Stimulated activated CD4-positive, alpha-beta T cell treated with anti-CD3 and anti-CD28 coated beads, Interleukin-4, amount 100 ng/mL, for 4 hours (primary cell): ENCODE results near the gene SELENON.
A peak's percentile ranks its signal among the peaks of the same experiment; 100 is the strongest.

Experiments
- DNase-seq, 2 experiments: peaks; one replicate each; pipeline ENCODE4 v3.0.0-alpha.2; 2020

SELENON gene, protein sequence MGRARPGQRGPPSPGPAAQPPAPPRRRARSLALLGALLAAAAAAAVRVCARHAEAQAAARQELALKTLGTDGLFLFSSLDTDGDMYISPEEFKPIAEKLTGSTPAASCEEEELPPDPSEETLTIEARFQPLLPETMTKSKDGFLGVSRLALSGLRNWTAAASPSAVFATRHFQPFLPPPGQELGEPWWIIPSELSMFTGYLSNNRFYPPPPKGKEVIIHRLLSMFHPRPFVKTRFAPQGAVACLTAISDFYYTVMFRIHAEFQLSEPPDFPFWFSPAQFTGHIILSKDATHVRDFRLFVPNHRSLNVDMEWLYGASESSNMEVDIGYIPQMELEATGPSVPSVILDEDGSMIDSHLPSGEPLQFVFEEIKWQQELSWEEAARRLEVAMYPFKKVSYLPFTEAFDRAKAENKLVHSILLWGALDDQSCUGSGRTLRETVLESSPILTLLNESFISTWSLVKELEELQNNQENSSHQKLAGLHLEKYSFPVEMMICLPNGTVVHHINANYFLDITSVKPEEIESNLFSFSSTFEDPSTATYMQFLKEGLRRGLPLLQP

DNA sequence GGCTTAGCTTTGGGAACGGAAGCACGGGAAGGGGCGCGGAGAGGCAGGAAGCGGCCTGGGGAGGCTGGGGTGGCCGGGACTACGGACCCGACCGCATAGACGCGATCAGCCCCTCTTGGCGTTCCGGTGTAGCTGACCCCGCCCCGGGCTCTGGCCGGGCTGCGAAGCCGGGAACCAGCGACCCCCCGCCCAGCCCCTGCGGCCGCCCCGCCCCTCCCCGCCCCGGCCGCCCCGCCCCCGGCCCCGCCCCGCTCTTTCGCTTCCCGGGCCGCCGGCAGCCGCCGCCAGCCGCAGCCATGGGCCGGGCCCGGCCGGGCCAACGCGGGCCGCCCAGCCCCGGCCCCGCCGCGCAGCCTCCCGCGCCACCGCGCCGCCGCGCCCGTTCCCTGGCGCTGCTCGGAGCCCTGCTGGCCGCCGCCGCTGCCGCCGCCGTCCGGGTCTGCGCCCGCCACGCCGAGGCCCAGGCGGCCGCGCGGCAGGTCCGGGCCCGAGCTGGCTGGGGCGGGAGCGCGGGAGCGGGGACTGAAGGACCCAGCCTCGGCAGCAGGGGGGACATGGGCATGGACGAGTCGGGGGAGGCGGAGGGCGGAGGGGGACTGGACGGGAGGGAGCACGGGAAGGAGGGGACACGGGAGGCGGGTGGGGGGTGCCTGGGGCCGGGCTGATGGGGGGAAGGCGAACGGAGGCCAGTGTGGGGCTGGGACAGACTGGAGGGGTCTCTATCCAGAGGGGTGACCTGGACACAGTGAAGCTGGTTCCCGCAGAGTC is at the start of gene SELENON:
Gene SELENON, plus strand, starts transcription at position 259 of the 768 bp plus-strand sequence. Its CDS starts 38 bp downstream, at position 297.
- DNase-seq = peak; percentile 9 to 47

DNA sequence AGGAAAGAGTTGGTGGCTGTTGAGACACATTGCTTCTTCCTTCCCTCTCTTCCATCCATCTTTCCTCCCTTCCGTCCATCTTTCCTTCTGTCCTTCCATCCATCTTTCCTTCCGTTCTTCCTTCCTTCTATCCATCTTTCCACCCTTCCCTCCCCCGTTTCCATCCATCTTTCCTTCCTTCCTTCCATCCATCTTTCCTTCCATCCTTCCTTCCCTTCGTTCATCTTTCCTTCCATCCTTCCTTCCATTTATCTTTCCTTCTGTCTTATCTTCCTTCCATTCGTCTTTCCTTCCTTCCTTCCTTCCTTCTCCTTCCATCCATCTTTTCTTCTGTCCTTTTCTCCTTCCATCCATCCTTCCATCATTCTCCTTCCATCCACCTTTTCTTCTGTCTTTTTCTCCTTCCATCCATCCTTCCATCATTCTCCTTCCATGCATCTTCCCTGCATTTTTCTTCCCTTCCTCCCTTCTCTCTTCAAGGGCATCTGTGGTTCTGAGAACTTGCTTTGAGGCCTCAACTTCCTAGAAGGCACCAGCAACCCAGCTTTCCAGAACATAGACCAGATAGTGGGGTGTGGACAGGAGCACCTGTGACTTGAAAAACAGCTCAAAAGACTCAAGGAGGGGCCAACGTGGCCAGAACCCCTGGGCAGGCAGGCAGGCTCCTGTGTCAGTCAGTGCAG is 48.9 kb upstream of the SELENON start:
- DNase-seq = no peak

DNA sequence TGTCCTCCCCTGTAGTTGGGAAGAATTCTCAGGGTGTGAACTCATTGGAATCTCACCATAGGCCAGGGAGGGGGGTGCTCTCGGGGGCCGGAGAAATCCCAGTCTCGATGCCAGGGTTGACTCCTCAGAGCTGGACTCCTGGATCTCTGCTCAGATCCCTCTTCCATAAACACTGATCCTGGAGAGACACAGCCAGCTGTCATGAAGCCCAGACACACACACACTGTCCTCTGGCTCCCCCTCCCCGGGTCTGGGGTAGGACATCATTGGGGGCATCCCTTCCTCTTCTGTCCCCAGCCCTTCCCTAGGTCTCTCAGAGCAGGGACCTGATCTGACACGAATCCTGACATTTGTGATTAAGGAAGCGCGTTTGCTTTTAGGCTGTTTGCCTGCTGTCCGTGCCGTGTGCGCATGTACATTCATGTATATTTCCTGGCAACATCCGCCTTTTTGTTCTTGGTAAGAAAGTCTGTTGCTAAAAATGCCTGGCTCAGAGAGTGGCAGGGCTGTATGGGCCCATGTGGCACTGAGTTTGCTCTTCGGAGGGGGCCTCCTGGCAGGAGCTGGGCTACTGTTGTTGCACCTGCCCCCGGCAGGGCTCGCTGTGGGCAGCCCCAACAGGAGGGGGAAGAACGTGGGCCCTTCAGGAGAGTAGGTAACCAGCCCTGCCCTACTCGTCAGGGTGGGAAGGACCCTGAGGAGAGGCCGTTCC is 45.4 kb upstream of the SELENON start:
- peak; percentile 20 to 26 for DNase-seq

DNA sequence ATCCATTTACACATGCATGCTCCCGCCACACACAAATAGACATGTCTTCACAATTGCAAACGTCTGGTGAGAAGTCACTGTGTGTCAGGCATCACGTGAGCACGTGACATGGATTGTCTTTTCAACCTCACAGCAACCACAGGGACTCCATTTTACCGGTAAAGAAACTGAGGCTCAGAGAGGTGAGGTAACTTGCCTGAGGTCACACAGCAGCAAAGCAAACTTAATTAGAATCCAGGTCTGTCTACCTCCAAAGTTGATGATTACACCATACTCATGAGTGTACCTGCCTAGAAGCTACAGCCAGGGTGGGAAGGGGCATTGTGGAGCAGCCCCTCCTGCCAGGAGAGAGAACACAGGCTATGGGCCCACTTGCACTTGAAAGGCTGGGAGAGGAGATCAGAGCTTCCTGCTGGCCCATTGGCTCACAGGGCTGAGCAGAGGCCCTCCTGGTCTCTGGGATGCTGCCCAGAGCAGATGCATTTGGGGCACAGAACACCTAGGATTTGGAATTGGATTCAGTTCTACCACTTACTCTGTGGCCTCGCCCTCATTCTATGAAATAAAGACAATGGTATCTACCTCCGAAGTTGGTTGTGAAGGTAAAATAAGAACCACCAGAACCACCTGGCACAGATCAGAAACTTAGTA is 44.4 kb upstream of the SELENON start:
- DNase-seq = no peak

DNA sequence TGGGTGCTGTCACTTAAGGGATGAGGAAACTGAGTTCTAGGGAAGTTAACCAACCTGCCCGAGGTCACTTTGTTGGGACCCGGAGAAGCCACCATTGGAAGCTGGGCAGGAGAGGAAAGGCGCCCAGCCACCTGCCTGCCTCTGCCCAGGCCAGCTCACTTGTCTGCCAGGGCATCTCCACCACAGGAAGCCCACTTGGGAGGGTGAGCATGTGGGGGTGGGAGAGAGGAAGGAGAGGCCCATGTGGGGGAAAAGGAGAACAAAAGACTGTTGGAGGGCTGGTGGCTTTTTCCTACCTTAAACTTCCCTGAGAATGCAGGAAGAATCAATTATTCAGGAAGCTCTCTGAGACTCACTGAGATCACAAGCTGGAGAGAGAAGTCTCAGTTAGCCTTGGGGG is 43.8 kb upstream of the SELENON start:
- no peak for DNase-seq

DNA sequence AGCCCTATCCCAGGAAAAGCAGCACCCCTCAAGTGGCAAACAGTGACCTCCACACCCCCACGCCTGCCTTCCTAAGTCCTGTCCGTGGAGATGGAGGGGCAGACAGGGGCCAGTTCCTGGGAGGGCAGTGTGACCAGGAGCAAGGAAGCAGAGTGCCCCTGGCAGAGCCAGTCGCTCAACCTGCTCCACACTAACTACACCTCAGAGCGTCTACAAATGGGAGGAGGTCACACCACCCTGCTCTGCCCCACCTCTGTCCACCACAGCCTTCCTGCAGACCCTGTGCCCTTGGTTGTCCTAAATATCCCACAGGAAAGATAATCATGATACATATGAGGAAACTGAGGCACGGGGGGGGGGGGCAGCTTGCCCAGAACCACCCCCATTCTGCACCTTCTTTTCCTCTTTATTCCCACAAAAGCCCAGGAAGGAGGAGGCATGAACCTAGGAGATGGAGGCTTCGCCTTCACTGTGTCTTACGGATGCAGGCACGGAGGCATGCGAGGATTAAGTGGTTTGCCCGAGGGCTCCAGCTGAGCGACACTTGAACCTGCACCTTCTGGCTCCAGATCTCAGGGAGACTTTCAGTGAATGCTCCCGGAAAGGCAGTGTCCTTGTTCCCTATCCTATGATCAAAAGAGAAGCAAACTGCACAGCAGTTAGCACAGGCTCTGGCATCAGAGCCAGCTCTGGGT is 42.7 kb upstream of the SELENON start:
- no peak for DNase-seq

DNA sequence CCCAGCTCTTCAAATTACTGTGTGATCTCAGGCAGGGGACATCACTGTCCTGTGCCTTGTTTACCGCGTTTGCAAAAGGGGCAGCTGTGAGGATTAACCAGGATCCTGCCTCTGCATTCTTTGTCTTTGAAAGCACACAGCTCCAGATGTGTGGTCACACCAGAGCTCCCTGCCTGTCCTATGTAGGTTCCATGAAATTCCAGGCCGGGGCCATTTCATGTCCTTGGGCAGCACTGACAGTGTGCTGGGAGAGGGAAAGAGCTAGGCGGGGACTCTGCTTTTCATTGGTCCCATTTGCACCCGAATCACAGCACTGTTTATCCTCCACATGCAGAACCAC is 42.2 kb upstream of the SELENON start:
- DNase-seq = no peak

DNA sequence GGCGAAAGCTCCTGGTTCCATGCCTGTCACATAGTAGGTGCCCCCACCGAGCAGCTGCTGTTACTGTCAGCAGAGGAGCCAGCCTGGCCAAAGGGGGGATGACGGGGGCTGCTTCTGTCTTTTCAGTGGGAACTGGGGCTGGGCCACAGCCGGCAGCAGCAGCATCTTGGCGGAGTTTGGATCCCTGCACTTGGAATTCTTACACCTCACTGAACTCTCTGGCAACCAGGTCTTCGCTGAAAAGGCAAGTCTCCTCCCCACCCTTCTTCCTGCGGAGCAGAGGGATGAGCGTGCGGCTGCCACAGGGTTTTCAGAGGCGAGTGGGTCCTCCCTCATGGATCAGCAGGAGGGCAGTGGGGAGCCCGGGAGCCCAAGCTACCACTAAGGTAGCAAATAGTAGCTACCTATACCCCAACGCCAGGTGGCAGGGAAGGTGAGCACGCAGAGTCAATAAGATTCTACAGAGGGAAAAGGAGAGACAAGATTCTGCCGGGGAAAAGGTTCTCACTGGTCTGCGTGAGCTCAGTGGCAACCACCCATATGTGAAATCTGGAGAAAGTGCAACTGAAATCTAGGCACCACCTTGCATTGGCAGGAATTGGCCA is 41.4 kb upstream of the SELENON start:
- DNase-seq = no peak

DNA sequence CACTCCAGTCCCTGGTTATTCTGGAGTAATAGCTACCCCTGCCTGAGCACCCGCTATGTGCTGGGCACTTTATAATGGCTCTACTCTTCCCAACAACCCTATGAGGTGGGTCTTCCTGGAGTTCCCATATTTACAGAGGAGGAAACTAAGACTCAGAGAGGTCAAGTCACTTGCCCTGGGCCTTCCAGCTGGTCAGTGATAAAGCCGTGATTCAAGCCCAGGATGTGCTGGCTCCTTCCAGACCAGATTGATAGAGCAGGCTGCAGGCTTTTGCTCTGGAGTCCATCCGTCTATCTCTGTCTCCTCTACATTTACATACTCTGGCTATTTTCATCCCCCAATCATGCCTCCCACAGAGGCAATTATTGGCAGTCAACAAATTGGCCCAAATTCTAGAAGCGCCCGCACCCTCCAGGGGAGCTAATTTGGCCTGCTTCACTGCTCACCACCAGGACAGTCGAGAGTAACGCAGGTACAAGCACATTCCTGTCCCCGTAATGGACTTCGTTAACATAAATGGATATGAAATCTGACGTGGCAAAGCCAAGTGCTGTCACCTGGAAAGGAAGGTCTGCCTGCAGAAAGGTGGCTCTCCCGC is 39.8 kb upstream of the SELENON start:
- DNase-seq = no peak

DNA sequence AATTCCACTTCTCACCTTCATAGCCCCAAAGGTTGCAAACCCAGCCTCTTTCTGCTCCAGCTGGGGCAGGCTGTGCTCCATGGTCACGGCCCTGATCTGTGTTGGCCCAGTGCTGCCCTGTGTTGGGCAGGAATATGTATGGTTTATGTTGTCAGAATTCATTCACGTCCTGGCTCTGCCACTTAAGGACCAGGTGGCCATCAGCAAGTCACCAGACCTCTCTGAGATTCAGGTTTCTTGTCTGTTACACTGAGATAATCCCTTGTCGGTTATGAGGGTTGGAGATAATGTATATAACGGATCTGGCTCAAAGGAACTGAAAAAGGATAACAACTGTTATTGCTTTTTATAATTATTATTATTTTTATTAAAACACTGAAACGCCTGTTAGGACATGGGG is 39.1 kb upstream of the SELENON start:
- no peak for DNase-seq

DNA sequence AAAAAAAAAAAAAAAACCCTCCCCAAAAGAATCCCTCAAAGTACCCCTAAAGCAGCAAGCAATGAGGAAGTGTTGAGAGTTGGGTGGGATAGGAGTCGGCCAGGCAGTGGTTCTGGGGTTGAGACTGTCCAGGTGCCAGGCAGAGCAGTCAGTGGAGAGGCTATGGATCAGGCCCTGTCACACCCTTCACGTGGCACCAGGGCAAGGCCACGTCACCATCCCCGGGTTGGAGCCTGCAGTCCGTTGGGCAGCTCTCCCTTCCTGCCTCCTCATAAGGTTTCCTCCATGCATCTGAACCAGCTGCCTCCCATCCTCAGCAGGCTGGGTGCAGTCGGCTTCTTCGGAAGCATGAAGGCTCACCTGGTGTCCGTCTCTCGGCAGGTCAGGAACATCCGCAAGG is 36.5 kb upstream of the SELENON start:
- no peak for DNase-seq

DNA sequence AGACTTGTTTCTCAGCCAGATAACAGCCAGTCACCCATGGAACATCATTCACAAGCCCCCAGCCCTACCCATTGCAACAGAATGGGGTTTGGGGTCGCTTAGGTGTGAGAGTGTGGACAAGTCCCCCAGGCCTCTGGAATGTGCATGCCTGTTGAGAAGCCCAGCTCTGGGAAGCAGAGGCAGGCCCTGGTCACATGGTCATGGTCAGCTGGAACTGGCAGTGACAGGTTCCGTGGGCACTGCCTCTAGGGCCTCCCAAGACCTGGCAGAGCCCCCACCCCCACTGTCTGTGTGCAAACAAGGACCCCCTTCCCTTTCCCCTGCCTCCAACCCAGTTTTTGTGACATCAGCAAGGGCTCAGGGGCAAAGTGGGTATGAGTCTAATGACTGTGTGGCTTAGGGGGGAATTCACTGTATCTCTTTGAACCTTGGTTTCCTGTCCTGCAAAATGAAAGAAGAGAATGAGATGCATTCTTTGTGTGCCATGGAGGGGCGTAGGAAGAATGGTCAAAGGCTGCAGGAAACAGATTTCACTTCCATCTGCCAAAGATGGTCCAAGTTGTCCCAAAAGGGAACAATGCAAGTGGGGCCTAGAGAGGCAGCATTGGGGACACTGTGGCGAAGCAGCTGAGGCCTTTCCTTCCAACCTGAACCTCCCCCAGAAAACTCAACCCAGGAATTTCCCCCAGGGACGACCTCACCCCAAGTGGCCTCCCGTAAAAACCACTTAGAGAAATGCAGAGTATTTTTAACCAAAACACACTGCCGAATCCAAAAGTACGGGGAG is 34.7 kb upstream of the SELENON start:
- DNase-seq = no peak

DNA sequence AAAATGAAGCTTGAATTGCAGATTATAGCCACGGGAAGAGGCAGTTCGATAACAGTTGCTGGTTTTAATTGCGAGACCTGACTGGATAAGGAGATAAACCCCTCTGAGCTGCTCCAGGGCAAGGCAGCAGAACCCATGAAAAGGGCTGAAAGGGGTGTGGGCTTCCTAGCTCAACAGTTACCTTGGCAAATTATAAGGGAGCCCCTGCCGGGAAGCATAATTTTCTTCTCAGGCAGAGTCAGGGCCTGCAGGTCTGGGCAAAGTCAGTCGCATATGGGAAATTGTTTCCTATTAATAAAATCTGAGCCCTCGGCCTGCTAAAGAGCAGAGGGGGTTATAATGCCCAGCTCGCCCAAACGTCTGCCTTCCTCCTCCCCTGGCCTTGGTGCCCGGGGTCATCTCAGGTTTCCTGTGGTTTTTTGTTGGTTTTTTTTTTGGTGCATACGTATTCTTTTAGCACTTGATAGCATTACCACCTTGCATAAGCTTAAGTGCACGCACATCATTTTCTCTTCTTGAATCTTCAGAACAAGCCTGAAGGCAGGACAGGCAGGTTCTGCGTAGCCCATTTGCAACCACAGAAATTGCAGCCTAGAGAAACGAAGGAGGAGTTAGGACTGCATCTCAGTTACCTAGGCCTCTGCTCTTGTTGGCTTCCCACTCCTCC is 33.9 kb upstream of the SELENON start:
- DNase-seq = no peak

DNA sequence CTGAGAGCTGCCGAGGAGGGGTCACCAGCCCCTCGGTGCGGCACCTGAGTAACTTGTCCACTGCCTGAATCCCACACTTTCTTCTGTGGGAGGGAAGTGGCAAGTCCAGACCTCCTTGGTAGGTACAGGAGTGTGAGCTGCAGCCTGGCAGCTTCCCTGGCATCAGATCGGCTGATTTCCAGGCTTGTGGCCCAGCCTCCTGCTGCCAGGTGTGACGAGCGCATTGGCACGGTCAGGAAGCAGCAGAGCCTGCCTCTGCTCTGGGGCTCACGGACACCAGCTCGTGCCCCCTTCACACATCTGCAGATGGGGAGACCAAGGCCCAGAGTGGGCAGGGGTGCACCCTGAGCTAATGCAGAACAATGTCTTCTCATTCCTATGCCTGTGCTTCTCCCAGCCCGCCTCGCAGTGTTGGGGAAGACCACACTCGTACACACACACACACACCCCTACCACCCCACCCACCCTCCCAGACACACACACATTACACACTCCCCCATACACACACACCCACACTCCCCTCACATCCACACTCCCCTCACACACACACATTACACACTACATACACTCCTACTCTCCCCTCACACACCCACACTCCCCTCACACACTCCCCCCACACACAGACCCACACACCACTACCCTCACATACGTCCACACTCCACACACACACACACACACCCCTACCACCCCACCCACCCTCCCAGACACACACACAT is 33.1 kb upstream of the SELENON start:
- no peak for DNase-seq

DNA sequence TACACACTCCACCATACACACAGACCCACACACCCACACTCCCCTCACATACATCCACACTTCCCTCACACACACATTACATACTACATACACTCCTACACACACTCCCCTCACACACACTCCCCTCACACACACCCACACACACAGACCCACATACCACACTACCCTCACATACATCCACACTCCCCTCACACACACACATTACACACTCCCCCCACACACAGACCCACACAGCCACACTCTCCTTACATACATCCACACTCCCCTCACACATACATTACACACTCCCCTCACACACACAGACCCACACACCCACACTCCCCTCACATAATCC is 32.6 kb upstream of the SELENON start:
- DNase-seq = no peak

DNA sequence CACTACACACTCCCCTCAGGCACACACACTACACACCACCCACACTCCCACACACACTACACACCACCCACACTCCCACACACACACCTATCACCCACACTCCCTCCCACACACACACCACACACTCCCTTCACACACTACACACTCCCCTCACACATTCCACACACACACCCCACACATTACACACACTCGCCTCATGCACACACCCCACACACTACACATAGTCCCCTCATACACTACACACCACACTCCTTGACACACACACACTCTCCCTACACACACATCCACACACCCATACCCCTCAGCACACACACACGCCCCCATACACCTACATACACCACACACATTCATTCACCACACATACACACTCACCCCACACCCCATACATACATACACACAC is 31.0 kb upstream of the SELENON start:
- DNase-seq = no peak

DNA sequence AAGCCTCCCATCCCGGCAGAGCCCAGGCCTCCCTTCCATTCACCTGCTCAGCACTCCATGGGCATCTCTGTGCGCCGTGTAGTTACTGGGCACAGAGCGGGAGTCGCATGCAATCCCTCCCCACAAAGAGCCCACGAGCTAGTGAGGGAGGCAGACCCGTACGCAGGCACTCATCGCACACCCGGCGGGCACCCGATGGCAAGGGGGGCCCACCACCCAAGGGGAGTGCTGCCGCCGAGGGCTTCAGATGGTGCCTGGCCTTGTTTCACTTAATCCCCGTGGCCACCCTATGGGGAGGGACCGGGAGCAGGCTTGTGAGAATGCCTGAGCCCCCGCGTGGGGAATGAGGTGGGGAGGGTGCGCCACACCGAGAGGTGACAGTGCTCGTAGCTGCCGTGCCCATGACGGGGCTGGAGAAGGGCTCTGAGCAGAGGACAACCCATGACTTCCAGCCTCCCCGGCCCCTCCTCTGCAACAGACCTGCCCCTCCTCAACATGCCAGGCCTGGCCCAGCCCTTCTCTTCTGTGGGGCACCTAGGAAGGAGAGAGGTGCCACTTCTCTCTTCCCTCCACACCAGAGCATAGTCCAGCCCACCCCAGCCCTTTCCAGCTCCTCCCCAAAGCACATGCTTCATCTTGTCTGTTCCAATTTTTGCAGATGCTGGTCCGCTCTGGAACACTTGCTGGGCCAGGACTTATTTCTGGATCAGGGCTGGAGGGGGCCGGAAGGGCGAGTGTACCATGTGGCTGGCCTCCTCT is 30.2 kb upstream of the SELENON start:
- no peak for DNase-seq
